Fibroblast of lung (primary cell): ENCODE data around the gene COL9A3. TPM values are rescaled to one million over a fixed set of nuclear protein-coding genes. Genes with fewer than 3 reads are reported as not detected.

Experiments used
- DNase-seq, 2 donors: peaks; one replicate each; pipeline versions ENCODE4 v3.0.0 to v3.0.0-alpha.2; 2010; ENCODE audit warnings: low read depth in 2 of 2
- H2AFZ ChIP-seq: 2 replicates; pipeline ENCODE4 v1.5.1; 2012; ENCODE audit warnings: low read length, control low read depth, inconsistent platforms
- H3K27ac ChIP-seq: 2 replicates; pipeline ENCODE4 v1.5.1; 2011; ENCODE audit warnings: low read length, control low read depth; ENCODE audit not compliant: insufficient read depth
- H3K27me3 ChIP-seq: 2 replicates; pipeline ENCODE4 v1.5.1; 2011; ENCODE audit warnings: mild to moderate bottlenecking, low read length; ENCODE audit not compliant: control insufficient read depth, insufficient read depth
- H3K36me3 ChIP-seq: 2 replicates; pipeline ENCODE4 v1.5.1; 2011; ENCODE audit warnings: low read length; ENCODE audit not compliant: control insufficient read depth, insufficient read depth
- H3K4me1 ChIP-seq: 2 replicates; pipeline ENCODE4 v1.5.1; 2011; ENCODE audit warnings: low read length; ENCODE audit not compliant: control insufficient read depth, insufficient read depth; ENCODE audit errors: extremely low read depth
- H3K4me2 ChIP-seq: 2 replicates; pipeline ENCODE4 v1.5.1; 2011; ENCODE audit warnings: low read length, control low read depth; ENCODE audit not compliant: insufficient read depth; ENCODE audit errors: extremely low read depth
- H3K4me3 ChIP-seq, 4 experiments: fragments of 200-600 bp in 1 of 4; sonication (generic) in 1 of 4; replicated peaks in 1 of 4; 2 replicates each; pipeline ENCODE4 v1.5.1; 2011 to 2016; ENCODE audit warnings: low read length in 4 of 4, low read depth in 3 of 4, mild to moderate bottlenecking in 3 of 4, control low read depth in 2 of 4, inconsistent platforms in 1 of 4, mixed read lengths in 1 of 4; ENCODE audit not compliant: insufficient read depth in 1 of 4; ENCODE audit errors: control extremely low read depth in 1 of 4
- H3K79me2 ChIP-seq: 2 replicates; pipeline ENCODE4 v1.5.1; 2012; ENCODE audit warnings: mild to moderate bottlenecking, low read length, inconsistent platforms; ENCODE audit not compliant: control insufficient read depth, insufficient read depth
- H3K9ac ChIP-seq: 2 replicates; pipeline ENCODE4 v1.5.1; 2011; ENCODE audit warnings: mild to moderate bottlenecking, low read length, control low read depth; ENCODE audit not compliant: insufficient read depth
- H3K9me3 ChIP-seq: 2 replicates; pipeline ENCODE4 v1.5.1; 2012; ENCODE audit warnings: low read depth, low read length; ENCODE audit not compliant: control insufficient read depth, insufficient read depth
- H4K20me1 ChIP-seq: 2 replicates; pipeline ENCODE4 v1.5.1; 2011; ENCODE audit warnings: low read length; ENCODE audit not compliant: control insufficient read depth, insufficient read depth; ENCODE audit errors: extremely low read depth
- CTCF ChIP-seq, 2 donors: IDR thresholded peaks in 1 of 2; conservative IDR thresholded peaks in 1 of 2; 1 replicate in 1 of 2; 2 replicates in 1 of 2; pipeline ENCODE4 v1.5.1; 2011 to 2012; ENCODE audit warnings: low read length in 2 of 2, control low read depth in 1 of 2, inconsistent platforms in 1 of 2, low read depth in 1 of 2, mild to moderate bottlenecking in 1 of 2
- EZH2 ChIP-seq: IDR thresholded peaks from 2 replicates; pipeline ENCODE4 v1.5.1; 2012; ENCODE audit warnings: low read length, control low read depth, mild to moderate bottlenecking; ENCODE audit errors: missing control alignments
- polyA plus RNA-seq, 2 donors: library from polyadenylated mRNA; depleted of rRNA in 1 of 2; stranded (reverse) in 1 of 2; unstranded in 1 of 2; fragments of >200 nt; gene quantifications; 2 replicates each; pipeline ENCODE4 v1.2.1, GENCODE V29; 2011 to 2012; ENCODE audit warnings: missing spikeins in 1 of 2
- total RNA-seq: library from RNA; depleted of rRNA; stranded (reverse); fragments of >200 nt; gene quantifications from 2 replicates; pipeline ENCODE4 v1.2.1, GENCODE V29; 2014

The COL9A3 gene
- total and polyA plus RNA-seq, 2 donors (not counting 1 experiment from before 2014, with no cell fraction given), result 0.17 TPM

- Histone ChIP-seq H3K9ac (no peak overlapping the region), H3K27me3 (no peaks in the 10 kb centered on the region), H3K79me2 (no peaks in the 10 kb centered on the region), H3K27ac (no peak overlapping the region), H3K4me3 (no peak overlapping the region), H2AFZ (no peak overlapping the region), H3K4me1 (peaks cover 15% of the 10 kb centered on the region), H3K36me3 (peaks cover 39% of the 10 kb centered on the region), H3K4me2 (no peak overlapping the region), H3K9me3 (no peaks in the 10 kb centered on the region), H4K20me1 (no peaks in the 10 kb centered on the region)
- no peak for TF ChIP-seq EZH2
- TF ChIP-seq CTCF (conservative IDR thresholded peaks at IDR 0.05 in 1 of 2, IDR thresholded peaks at IDR 0.05 in 1 of 2; ENCODE audit: low read depth in 1 of 2, low read length in 2 of 2), result no peak
- DNase-seq, result no peak
These were observed 73.6 kb downstream of the COL9A3 start for GRCh38 chr20:62890444-62890843.

Other genes starting within 250 kb of the COL9A3 start
- 0.26 and 0.50 TPM in 2 replicates for gene SLCO4A1, start 174.5 kb upstream of the COL9A3 start, total RNA-seq
- gene SLCO4A1, start 174.5 kb upstream of the COL9A3 start, polyA plus RNA-seq, result 0.84 TPM in 1 of 2 replicates, not detected in the other
- gene NTSR1, start 108.2 kb upstream of the COL9A3 start, total RNA-seq, result under 0.01 and 0.33 TPM in 2 replicates
- 0.05 and 8.1 TPM in 2 replicates for gene NTSR1, start 108.2 kb upstream of the COL9A3 start, polyA plus RNA-seq
- 18.5 and 20.3 TPM in 2 replicates for gene MRGBP, start 20.6 kb upstream of the COL9A3 start, total RNA-seq
- 13.1 and 15.2 TPM in 2 replicates for gene MRGBP, start 20.6 kb upstream of the COL9A3 start, polyA plus RNA-seq
- gene OGFR, start 12.2 kb upstream of the COL9A3 start, total RNA-seq, result 30.8 and 34.0 TPM in 2 replicates
- 19.7 and 25.9 TPM in 2 replicates for gene OGFR, start 12.2 kb upstream of the COL9A3 start, polyA plus RNA-seq
- gene TCFL5, start 44.8 kb downstream of the COL9A3 start, total RNA-seq, result 13.7 and 15.2 TPM in 2 replicates
- gene TCFL5, start 44.8 kb downstream of the COL9A3 start, polyA plus RNA-seq, result 9.8 and 11.1 TPM in 2 replicates
- gene DIDO1, start 109.5 kb downstream of the COL9A3 start, total RNA-seq, result 27.7 and 33.2 TPM in 2 replicates
- 25.9 and 28.8 TPM in 2 replicates for gene DIDO1, start 109.5 kb downstream of the COL9A3 start, polyA plus RNA-seq
- 33.9 and 38.8 TPM in 2 replicates for gene GID8, start 121.1 kb downstream of the COL9A3 start, total RNA-seq
- 23.0 and 25.5 TPM in 2 replicates for gene GID8, start 121.1 kb downstream of the COL9A3 start, polyA plus RNA-seq
- 3.3 and 6.4 TPM in 2 replicates for gene SLC17A9, start 135.7 kb downstream of the COL9A3 start, total RNA-seq
- gene SLC17A9, start 135.7 kb downstream of the COL9A3 start, polyA plus RNA-seq, result 3.4 and 6.8 TPM in 2 replicates
- gene BHLHE23, start 189.9 kb downstream of the COL9A3 start, total RNA-seq, result not detected in 2 replicates
- gene BHLHE23, start 189.9 kb downstream of the COL9A3 start, polyA plus RNA-seq, result not detected in 2 replicates